ENCODE measurements around the gene ENTHD1. TPM values are rescaled to one million over a fixed set of nuclear protein-coding genes. Genes with fewer than 3 reads are reported as not detected.
"Not testable (repeated sequence)": the region's sequence is repeated elsewhere in the genome, so short reads cannot be mapped to it uniquely, and the experiment has no call there.

ENTHD1 gene
- polyA plus RNA-seq, 12 donors: not detected

DNA sequence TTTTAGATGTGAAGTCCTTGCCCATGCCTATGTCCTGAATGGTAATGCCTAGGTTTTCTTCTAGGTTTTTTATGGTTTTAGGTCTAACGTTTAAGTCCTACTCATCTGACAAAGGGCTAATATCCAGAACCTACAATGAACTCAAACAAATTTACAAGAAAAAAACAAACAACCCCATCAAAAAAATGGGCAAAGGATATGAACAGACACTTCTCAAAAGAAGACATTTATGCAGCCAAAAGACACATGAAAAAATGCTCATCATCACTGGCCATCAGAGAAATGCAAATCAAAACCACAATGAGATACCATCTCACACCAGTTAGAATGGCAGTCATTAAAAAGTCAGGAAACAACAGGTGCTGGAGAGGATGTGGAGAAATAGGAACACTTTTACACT, 47.0 kb downstream of the ENTHD1 start:
- not testable (repeated sequence) for DNase-seq

DNA sequence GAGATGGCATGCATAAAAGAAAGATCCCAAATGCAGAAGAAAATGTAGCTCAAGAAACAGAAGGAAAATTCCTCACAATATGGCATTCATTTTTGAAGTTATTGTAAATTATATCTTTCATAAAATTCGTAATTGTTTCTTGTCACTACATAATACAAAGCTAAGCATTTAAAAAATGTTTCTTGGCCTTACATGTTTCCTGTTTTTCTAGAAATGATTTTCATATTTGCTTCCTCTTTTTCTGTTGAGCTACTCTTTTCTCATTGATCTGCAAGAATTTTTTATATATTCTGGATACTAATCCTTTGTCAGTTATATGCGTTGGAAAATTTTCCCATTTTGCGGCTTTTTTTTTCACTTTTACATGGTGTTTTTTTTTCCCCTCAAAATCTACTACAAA, 48.0 kb downstream of the ENTHD1 start:
- DNase-seq: no peak

DNA sequence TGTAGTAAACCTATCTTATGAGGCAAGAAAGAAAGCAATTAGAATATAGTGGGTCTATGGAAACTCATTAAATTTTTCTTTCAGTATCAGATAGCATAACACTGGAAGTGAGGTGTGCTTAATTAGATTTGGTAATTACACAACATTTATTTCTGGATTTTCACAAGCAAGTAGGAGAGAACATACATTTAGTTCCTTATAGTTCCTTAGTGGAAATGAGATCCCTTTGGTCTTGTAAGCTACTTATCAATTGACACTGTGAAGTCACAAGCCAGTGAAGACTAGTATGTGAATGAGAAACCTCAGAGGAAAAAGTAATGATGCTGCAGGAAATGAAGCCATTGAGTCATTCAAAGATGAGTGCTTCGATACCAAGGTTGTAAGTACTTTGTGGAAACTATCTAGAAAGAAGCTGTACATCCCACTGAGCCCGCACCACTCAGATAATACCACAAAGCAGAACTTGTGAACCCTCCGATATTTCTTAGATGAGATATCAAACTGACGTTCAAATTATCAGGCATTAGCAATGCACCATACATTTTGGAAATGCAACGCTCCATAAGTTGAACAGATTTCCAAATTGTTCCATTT, 53.5 kb downstream of the ENTHD1 start:
- no peak for DNase-seq

DNA sequence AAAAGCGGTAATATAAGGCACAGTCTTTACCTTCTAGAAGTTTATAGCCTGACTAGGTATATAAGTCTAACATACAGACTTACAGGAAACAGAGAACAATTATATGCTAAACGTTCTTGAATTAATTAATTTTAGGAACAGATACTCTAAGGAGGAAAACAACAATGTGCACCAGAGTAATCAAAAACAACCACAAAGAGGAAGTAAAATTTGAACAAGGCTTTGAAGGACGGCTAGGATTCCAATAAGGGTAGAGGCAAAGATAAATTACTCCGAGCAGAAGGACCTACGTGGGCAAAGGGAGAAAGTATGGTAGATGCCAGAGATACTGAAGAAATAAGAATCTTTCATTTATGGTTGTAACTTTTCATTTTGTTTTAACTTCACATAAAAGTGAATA, 54.4 kb downstream of the ENTHD1 start:
- DNase-seq: no peak

DNA sequence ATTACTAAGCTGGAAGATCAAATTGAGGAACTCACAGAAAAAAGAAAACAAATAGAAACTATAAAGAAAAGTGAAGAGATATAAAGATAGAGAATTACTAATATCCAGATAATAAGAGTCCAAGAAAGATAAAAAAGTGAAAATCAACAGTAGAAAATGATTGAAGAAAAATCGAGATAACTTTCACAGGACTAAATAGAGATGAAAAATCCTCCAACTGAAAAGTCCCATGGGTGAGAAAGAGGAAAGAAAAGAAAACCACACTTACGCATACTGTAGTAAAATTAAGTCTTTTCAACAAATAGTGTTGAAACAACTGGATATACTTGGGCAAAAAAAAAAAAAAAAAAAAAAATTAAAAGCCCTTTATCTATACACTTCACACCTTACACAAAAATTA, 60.0 kb downstream of the ENTHD1 start:
- no peak for DNase-seq

DNA sequence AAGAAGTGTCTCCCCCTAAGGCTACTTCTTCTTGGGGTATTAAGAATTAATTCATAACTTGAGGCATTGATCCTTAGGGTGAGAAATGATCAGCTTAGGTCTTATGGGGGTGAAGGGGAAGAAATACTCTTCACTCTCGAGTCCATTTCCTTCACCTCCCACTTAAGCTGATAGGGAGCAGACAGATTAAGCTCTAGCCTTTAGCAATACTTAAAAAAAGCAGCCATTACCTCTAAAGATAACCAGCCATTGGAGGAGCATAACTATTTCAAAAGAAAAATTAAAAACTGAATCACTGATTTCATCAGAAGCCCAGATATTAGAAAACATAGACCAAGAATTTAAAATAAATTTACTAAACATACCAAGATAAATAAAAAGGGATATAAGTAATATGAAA, 60.5 kb downstream of the ENTHD1 start:
- no peak for DNase-seq

DNA sequence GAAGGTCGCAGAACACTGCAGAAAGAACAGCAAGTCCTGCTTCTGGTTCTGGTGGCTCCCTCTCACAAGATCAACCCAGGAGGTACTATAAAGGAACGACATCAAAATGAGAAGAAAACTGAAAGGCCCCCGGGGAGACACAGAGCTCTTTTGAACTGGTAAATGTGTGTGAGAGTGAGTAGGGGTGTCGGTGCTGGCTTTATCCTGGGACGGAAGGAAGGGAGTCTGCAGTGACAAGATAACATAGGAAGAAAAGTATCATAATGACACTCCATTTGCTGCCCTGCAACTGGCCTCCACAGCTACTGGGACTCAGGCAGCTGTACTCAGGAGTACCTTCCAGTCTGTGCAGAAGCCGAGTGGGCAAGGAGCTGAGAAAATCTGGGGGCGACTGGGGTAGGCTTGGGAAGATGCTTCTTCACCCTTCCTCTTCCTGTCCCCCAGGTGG, 60.9 kb downstream of the ENTHD1 start:
- no peak for DNase-seq

DNA sequence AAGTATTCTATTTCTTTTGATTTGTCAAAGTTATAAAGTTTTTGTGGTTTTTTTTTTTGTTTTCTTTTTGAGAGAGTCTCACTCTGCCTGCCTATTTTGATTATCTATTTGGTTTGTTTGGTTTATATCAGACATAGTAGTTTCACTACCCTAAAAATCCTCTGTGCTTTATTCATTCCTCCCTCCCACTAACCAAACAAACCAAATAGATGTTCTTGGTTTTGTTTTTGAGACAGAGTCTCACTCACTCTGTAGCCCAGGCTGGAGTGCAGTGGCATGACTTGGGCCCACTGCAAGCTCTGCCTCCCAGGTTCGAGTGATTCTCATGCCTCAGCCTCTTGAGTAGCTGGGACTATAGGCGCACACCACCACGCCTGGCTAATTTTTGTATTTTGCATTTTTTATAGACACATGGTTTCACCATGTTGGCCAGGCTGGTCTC, 67.9 kb downstream of the ENTHD1 start:
- DNase-seq: no peak

DNA sequence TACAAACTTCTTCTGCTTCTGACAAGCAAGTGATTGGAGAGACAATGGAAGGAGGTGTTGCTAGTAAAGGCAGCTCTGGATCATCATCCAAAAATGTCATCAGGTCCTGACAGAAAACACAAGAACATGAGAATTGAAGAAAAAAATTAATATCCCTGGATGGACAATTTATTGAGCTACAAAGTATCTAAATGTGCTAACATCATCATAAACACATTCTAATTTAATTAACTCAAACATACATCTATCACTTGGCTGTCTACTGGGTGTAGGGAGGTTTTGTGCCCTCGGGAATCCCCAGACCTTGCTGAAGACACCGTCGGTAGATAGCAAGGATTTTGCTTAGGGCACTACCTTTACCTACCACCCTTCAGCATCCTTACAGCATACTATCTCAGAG, 72.6 kb downstream of the ENTHD1 start:
- no peak for DNase-seq

DNA sequence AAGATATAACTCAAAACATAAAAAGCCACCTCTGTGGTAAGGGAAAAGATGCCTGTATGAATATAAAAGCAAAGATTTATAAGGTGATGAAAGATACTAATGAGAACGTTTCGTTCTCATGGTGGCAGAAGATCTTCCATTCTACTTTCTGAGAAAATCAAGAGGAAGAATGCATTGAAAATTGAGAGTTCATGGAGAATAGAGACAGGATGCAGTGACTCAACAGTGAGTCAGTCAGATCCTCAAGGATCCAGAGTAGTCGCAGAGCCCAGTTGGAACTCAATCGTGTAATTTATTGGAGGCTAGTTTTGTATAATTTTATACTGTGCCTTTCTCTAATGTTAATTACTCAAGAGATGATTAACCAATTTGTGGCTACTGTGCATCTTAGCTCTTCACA, 73.3 kb downstream of the ENTHD1 start:
- no peak for DNase-seq

DNA sequence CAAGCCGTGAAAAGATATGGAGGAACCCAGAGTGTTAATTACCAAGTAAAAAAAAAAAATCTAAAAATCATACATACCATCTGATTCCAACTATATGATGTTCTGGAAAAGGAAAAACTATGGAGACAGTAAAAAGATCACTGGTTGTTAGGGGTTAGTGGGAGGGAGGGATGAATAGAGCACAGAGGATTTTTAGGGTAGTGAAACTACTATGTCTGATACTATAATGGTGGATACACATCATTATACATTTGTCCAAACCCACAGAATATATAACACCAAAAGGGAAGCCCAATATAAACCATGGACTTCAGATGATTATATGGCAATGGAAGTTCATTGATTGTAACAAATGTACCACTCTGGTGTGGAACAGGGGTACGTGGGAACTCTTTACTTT, 74.1 kb downstream of the ENTHD1 start:
- no peak for DNase-seq

DNA sequence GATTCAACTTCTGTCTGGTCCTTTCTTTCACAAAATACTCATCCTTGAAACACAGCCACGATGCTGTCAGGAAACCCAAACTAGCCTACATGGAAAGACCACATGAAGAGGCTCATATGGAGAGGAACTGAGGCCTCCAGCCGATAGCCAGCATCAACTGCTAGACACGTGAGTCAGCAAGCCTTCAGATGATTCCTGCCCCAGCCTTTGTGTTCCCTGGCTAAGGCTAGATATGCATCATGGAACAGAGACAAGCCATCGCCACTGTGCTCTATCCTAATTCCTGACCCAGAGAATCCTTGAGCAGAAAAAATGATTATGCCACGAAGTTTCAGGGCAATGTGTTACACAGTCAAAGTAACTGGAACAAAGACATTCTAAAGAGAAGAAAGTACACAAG, 75.5 kb downstream of the ENTHD1 start:
- DNase-seq: no peak

DNA sequence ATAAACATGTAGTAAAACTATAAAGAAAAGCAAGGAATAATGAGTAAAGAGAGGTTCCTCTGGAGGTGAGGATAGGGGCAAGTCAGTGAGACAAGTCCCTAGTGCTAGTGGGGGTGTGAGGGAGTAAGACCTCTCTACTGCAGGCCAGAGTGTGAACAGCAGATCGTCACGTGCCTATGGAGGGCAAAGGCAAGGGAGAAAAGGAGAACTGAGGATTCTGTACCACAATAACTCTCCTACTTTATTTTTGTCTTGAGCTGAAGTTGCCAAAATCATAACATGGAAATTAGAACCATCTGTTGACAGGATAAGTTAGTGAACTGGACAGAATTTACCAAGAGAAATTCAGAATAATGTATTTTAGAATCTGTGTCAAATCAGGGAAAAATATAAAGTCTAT, 77.6 kb downstream of the ENTHD1 start:
- DNase-seq: peak; percentile 9

DNA sequence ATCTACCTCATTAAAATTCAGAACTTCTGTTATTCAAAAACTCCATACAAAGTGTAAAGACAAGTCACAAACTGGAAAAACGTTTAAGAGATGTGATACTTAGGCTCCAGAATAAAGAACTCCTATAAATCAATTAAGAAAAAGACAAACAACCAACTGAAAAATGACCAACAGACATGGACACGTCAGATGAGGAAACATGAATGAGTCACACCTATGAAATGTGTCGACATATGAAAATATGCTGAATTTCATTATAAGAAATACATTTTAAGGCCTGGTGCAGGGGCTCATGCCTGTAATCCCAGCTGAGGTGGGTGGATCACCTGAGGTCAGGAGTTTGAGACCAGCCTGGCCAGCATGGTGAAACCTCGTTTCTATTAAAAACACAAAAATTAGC, 78.7 kb downstream of the ENTHD1 start:
- no peak for DNase-seq

DNA sequence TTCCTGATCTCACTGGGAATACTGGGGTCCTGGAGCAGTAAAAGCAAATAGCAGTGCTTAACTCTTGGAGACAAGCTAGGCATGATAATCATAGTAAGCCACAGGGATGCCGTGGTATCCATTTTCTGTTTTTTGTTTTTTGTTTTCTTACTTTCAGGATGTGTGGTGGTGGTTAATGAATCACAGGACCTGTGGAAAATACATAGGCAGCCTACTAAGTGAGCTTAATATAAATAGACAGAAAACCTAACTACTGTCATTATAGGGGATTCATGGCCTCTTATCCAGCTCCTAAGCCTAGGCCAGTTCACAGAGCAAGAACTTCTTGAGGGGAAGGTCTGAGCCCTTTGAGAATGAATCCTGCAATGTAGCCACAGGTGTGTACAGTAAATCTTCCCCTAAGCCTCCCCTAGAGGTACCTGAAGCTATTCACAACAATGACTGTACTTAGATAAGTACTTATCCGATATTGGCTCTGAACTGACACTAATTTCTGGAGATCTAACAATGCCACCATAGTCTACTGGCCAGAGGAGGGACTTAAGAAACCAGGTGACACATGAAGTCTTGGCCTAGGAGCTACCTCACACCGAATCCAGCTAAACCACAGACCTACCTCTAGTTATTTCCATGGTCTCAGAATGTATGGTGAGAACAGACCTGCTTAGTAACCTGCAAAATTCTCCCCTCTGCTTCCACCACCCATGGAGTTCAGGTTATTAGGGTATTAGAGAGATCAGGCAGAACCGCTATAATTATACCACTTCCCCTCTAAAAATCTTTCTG, 83.6 kb downstream of the ENTHD1 start:
- no peak for DNase-seq

DNA sequence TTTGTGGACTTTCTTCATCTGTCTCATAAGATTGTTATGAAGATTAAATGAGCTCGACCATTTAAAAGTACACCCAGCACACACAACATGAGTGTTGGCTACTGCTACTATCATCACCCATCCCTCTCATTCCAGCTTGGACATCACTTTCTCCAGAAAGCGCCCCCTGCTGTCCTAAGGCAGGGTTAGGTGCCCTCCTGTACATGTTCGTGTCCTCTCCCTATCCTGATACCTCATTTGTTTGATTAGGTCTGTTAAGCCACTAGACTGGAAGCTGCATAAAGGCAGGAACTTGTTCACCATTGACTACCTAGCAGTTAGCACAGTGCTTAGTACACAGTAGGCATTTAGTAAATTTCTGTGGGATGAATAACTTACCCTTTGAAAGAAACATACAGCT, 85.5 kb downstream of the ENTHD1 start:
- peak; percentile 2 for DNase-seq

DNA sequence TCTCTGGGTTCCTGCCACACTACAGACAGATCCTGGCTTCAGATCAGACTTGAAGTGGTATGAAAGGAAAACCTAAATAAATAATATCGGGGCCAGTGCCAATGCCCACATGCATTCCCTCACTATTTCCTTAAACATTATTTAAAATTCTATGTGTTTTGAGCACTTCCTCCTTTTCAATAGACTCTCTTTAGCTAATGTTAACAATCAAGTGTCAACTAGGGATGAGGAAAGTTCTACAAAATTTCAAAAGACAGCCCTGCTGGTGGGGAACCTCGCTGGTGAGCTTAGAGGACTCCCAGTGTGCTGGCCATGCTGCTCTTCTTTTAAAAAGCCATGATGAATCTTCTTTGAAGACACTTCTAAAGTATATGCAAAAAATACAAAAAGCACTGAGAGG, 87.5 kb downstream of the ENTHD1 start:
- DNase-seq: no peak

DNA sequence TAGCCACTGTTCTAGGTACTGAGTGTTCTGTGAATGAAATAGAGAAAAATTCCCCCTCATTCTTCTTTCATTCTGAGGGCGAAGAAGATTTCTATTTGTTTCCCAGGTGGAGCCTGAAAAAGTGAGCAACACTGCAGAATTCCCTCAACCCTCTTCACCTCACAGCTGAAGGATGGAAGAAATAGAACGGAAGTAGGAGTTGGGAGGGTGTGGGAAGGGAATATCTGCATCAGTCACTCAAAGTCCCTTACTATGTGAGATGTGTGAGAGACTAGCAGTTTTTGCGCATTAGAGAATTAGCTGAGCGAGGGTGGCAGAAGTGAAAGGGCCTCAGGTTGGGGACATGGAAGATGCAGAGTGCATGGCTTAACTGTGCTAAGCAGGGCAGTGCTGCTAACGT, 88.4 kb downstream of the ENTHD1 start:
- no peak for DNase-seq

DNA sequence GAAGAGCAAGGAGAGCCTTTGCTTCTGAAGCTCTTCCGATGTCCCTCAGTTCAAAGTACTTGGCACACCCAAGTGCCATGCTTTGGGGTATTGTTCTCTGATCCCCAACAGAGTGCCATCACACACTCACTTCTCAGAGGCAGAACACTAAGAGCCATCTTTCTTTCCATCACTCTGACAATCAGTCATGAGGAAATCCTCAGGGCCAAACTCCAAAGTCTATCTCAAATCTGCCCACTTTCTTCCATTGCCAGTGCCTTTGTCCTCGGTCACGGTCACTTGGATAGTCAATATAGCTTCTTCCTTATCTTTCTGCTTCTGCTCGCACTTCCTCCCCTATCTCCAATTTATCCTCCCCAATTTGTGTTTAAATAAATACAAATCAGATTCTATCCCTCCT, 90.9 kb downstream of the ENTHD1 start:
- no peak for DNase-seq

DNA sequence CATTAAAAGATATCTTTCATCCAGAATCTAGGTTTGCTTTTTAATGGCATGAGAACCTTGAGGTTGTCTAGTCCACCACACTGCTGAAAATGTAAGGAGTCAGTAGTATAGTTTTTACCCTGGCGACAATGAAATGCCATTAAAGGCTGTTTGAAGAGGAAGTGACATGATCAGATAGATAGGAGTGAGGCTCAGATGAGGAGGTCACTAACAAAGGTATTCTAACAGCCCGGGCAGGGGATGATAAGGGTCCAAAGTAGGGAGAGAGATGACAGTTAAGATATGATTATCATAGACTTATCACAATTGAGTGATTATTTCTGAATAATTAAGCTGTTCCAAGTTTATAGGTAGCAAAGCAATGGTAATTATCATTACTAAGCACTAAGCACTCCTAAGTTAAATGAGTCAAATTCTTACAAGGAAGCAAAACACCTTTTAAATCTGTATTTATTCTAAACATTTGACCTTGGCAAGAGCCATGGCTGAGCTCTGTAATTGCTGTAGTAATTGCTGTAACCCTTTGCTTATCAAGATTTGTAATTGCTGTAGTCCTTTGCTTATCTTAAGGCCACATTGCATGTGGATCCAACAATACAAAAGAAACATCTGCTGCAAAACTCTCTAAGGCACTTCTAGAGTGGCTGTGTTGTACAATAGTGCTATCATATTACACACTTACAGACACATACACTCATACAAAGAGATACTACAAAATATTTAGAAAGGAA, 92.6 kb downstream of the ENTHD1 start:
- DNase-seq: no peak

DNA sequence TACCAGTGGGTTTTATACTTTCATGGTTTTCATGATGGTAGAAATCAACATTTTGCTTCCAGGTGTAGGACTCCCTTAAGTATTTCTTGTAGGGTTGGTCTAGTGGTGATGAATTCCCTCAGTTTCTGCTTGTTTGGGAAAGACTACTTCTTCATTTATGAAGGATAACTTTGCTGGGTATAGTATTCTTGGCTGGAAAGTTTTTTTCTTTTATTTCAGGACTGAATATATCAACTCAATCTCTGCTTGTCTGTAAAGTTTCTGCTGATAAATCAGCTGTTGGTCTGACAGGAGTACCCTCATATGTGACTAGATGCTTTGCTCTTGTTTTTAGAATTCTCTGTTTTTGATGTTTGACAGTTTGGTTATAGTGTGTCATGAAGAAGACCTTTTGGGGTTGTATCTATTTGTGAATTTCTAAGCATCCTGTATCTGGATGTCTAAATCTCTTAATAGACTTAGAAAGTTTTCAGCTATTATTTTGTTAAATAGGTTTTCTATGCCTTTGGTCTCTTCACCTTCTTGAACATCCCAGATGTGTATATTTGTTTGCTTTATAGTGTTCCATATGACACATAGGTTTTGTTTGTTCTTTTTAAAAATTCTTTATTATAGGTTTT, 95.9 kb downstream of the ENTHD1 start:
- DNase-seq: no peak

DNA sequence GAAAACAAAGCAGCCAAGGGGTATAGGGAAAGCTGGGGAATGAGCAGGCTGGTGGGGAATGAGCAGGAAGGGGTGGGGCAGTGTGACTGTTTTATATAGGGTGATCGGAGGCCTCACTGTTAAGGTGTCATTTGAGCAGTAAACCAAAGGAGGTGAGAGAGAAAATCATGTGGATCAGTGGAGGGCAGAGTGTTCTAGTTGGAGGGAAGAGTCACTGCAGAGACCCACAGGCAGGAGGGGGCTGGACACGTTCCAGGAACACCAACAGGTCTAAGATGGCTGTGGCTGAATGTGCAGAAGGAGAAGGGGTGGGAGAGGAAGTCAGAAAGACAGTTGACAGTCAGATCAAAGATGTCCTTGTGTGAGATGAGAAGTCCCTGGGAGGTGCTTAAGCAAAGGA, 103.8 kb downstream of the ENTHD1 start:
- DNase-seq: no peak

DNA sequence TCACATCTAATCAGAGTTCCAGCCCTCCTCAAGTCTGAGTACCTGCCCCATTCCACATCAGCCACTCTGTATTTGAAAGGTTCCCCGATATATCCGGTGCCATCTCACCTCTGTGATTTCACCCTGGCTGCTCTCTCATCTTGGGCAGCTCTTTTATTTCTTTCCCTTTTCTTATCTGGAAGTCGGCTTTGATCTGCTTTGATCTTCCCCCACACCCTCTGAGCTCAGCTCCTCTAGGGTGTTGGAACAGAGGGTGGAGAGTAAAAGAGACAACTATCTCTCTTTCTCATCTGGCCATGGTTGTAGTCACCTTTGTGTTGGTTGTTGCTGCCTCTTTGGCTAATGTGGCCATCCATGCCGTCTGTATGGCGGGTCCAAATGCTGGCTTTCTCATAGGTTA, 108.3 kb downstream of the ENTHD1 start:
- no peak for DNase-seq

Data from muscle of arm (tissue), 12 donors.